Osteoblast (primary cell): ENCODE data around the gene LIX1. TPM values are rescaled to one million over a fixed set of nuclear protein-coding genes. Genes with fewer than 3 reads are reported as not detected.
"Not testable (repeated sequence)": the region's sequence is repeated elsewhere in the genome, so short reads cannot be mapped to it uniquely, and the experiment has no call there.

ENCODE experiments used
- DNase-seq: peaks from one replicate; pipeline ENCODE4 v3.0.0; 2011; ENCODE audit warnings: low spot score, mixed read lengths; ENCODE audit not compliant: insufficient read length; ENCODE audit errors: missing footprints
- H2AFZ ChIP-seq: 2 replicates; pipeline ENCODE4 v1.6.0; 2011; ENCODE audit warnings: mild to moderate bottlenecking, low read length
- H3K27ac ChIP-seq: 2 replicates; pipeline ENCODE4 v1.5.1; 2011; ENCODE audit warnings: mild to moderate bottlenecking, low read depth, low read length, moderate library complexity
- H3K27me3 ChIP-seq: 2 replicates; pipeline ENCODE4 v1.6.0; 2012; ENCODE audit warnings: mild to moderate bottlenecking, control low read depth, inconsistent platforms, low read length, moderate library complexity; ENCODE audit not compliant: insufficient read depth
- H3K36me3 ChIP-seq: 2 replicates; pipeline ENCODE4 v1.5.1; 2011; ENCODE audit warnings: mild to moderate bottlenecking, low read length, control low read depth, moderate library complexity; ENCODE audit not compliant: insufficient read depth
- H3K4me1 ChIP-seq: 2 replicates; pipeline ENCODE4 v1.5.1; 2011; ENCODE audit warnings: mild to moderate bottlenecking, low read length, control low read depth, moderate library complexity; ENCODE audit not compliant: insufficient read depth
- H3K4me2 ChIP-seq: 2 replicates; pipeline ENCODE4 v1.6.0; 2011; ENCODE audit warnings: mild to moderate bottlenecking, low read length; ENCODE audit not compliant: insufficient read depth
- H3K4me3 ChIP-seq: fragments of 200-600 bp; sonication (generic); 3 replicates; pipeline ENCODE4 v1.5.1; 2012; ENCODE audit warnings: mild to moderate bottlenecking, low read length, inconsistent platforms; ENCODE audit not compliant: insufficient read depth
- H3K79me2 ChIP-seq: 2 replicates; pipeline ENCODE4 v1.6.0; 2012; ENCODE audit warnings: mild to moderate bottlenecking, low read length, control low read depth, inconsistent platforms; ENCODE audit not compliant: insufficient read depth
- H3K9me3 ChIP-seq: 2 replicates; pipeline ENCODE4 v1.5.1; 2011; ENCODE audit warnings: low read depth, low read length, control low read depth
- H4K20me1 ChIP-seq: 2 replicates; pipeline ENCODE4 v1.6.0; 2012; ENCODE audit warnings: mild to moderate bottlenecking, low read length, control low read depth; ENCODE audit not compliant: insufficient read depth
- total RNA-seq: library from RNA; depleted of rRNA; stranded (reverse); fragments of >200 nt; gene quantifications from 2 replicates; pipeline ENCODE4 v1.2.3, GENCODE V29; 2012
- TF ChIP-seq, protein P1 (sequence below): IDR thresholded peaks from 2 replicates; pipeline ENCODE4 v1.5.1; 2011; ENCODE audit warnings: mild to moderate bottlenecking, low read depth, low read length, moderate library complexity; ENCODE audit errors: extremely low read depth

The LIX1 gene
- total RNA-seq: not detected in 2 replicates

DNA sequence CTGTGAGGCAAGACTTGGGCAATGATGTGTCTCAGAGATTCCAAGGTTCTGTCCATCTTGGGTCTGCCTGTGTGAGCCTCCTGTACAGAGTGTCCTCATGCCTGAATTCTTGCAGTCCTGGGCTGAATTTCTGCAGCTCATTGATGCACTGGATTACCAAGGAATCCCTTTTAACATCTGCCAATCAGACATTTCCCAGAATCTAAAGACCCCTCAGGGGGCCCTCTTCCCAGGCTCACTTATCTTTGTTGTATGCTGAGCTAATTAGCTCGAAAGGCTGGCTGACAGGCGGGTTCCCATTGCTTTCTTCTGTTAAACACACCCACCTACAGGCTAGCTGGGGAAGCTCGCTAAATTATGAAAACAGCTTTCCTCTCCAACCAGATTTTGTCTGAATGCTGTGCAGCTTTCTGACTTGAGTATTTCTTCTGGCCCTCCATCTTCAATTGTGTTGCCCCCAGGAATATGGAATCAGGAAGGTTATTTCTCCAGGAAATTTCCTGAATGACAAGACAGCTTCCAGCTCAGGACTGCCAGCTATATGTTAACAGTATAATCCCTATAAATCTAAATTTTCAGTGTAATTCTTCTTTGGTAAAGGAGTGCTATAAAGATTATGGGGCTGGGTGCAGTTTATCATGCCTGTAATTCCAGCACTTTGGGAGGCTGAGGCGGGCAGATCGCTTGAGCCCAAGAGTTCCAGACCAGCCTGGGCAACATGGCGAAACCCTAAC lies at the start of gene LIX1:
TSS of gene LIX1 (minus strand) at position 91 of the 734 bp plus-strand sequence. CDS start at position 56, 35 bp downstream.
- Histone ChIP-seq H3K4me3 (no peak within 1 kb of the TSS), H3K27me3 (peaks cover 24% of the 10 kb centered on the region), H2AFZ (no peak within 1 kb of the TSS), H3K79me2 (no peaks in the 10 kb centered on the region), H3K4me2 (peak within 1 kb of the TSS; percentile 31), H3K9me3 (no peaks in the 10 kb centered on the region), H4K20me1 (no peaks in the 10 kb centered on the region), H3K4me1 (no peaks in the 10 kb centered on the region), H3K27ac (no peak within 1 kb of the TSS), H3K36me3 (no peaks in the 10 kb centered on the region)
- TF ChIP-seq, protein P1, sequence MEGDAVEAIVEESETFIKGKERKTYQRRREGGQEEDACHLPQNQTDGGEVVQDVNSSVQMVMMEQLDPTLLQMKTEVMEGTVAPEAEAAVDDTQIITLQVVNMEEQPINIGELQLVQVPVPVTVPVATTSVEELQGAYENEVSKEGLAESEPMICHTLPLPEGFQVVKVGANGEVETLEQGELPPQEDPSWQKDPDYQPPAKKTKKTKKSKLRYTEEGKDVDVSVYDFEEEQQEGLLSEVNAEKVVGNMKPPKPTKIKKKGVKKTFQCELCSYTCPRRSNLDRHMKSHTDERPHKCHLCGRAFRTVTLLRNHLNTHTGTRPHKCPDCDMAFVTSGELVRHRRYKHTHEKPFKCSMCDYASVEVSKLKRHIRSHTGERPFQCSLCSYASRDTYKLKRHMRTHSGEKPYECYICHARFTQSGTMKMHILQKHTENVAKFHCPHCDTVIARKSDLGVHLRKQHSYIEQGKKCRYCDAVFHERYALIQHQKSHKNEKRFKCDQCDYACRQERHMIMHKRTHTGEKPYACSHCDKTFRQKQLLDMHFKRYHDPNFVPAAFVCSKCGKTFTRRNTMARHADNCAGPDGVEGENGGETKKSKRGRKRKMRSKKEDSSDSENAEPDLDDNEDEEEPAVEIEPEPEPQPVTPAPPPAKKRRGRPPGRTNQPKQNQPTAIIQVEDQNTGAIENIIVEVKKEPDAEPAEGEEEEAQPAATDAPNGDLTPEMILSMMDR: peak; percentile 57
- DNase-seq: peak; percentile 49

DNA sequence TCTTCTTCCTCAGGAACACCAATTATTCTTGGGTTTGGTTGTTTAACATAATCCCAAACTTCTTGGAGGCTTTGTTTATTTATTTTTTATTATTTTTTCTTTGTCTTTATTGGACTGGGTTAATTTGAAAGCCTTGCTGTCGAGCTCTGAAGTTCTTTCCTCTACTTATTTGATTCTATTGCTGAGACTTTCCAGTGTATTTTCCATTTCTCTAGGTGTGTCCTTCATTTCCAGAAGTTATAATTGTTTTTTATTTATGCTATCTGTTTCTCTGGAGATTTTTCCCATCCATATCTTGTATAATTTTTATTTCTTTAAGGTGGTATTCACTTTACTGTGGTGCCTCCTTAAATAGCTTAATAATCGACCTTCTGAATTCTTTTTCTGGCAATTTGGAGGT lies 49.5 kb upstream of the LIX1 start:
- Histone ChIP-seq H3K27me3 (no peaks in the 10 kb centered on the region), H3K9me3 (no peaks in the 10 kb centered on the region), H4K20me1 (no peaks in the 10 kb centered on the region), H3K79me2 (no peaks in the 10 kb centered on the region), H2AFZ (no peak overlapping the region), H3K27ac (no peak overlapping the region), H3K4me3 (no peak overlapping the region), H3K36me3 (no peaks in the 10 kb centered on the region), H3K4me1 (no peaks in the 10 kb centered on the region), H3K4me2 (no peak overlapping the region)
- TF ChIP-seq, protein P1: no peak
- no peak for DNase-seq

DNA sequence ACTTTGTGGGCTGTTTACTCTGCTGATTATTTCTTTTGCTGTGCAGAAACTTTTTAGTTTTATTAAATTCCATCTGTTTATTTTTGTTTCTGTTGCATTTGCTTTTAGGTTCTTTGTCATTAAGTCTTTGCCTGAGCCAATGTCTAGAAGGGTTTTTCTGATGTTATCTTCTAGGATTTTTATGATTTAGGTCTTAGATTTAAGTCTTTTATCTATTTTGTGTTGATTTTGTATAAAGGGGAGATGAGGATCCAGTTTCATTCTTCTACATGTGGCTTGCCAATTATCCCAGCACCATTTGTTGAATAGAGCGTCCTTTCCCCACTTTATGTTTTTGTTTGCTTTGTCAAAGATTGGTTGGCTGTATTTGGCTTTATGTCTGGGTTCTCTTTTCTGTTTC lies 47.1 kb upstream of the LIX1 start:
- H3K4me2 ChIP-seq, H2AFZ ChIP-seq, H3K79me2 ChIP-seq, H3K4me3 ChIP-seq, H3K4me1 ChIP-seq, H4K20me1 ChIP-seq, H3K27me3 ChIP-seq, H3K36me3 ChIP-seq, H3K27ac ChIP-seq, H3K9me3 ChIP-seq: not testable (repeated sequence)
- peak; percentile 53 for DNase-seq

DNA sequence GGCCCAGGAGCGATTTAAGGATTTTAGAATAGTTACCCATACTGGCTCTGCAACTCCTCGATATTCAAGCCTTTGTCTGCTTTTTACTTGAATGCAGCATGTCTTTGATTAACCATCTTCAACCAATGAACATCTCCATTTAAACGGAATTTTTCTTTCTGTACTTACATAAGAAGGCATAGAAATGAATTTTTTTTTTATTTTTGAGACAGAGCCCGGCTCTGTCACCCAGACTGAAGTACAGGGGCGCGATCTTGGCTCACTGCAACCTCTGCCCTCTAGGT lies 41.5 kb upstream of the LIX1 start:
- Histone ChIP-seq H3K79me2 (peaks cover 36% of the 10 kb centered on the region), H3K9me3 (no peaks in the 10 kb centered on the region), H3K4me2 (peak overlapping the region; percentile 88), H3K36me3 (peaks cover 10% of the 10 kb centered on the region), H2AFZ (peak overlapping the region; percentile 87), H3K27me3 (no peaks in the 10 kb centered on the region), H3K4me1 (peaks cover 19% of the 10 kb centered on the region), H3K27ac (peak overlapping the region; percentile 95), H3K4me3 (peak overlapping the region; percentile 91), H4K20me1 (peaks cover 26% of the 10 kb centered on the region)
- TF ChIP-seq, protein P1: no peak
- no peak for DNase-seq
